AG04450 (cell line): Measurements from ENCODE around the gene CLCNKB. TPM values are rescaled to one million over a fixed set of nuclear protein-coding genes. Genes with fewer than 3 reads are reported as not detected.
"Not testable (repeated sequence)": the region's sequence is repeated elsewhere in the genome, so short reads cannot be mapped to it uniquely, and the experiment has no call there.

ENCODE experiments used
- CTCF ChIA-PET: fragments of 300-600, 350-600 bp; formaldehyde crosslinking; extraction: SDS; loops from one replicate; lab custom pipeline; 2022; ENCODE audit warnings: antibody characterized with exemption, inconsistent platforms; lab: Charles Lee
- POLR2A ChIA-PET: fragments of 350-600 bp; formaldehyde crosslinking; extraction: SDS; loops from one replicate; lab custom pipeline; 2021; ENCODE audit warnings: antibody characterized with exemption, inconsistent platforms; lab: Yijun Ruan, JAX
- DNase-seq: peaks from one replicate; pipeline ENCODE4 v3.0.0-alpha.2; 2011; ENCODE audit warnings: low read depth, low spot score
- H3K27ac ChIP-seq: one replicate; pipeline ENCODE4 v1.5.1; 2012; ENCODE audit warnings: low read depth, low read length, control low read depth
- H3K27me3 ChIP-seq: one replicate; pipeline ENCODE4 v1.6.0; 2012; ENCODE audit warnings: low read length; ENCODE audit not compliant: control insufficient read depth, insufficient read depth
- H3K4me3 ChIP-seq: 2 replicates; pipeline ENCODE4 v1.5.1; 2011; ENCODE audit warnings: mild to moderate bottlenecking, low read depth, low read length, control low read depth
- H3K9me3 ChIP-seq: 2 replicates; pipeline ENCODE4 v1.5.1; 2012; ENCODE audit warnings: low read length; ENCODE audit not compliant: control insufficient read depth, insufficient read depth
- CTCF ChIP-seq: IDR thresholded peaks from 2 replicates; pipeline ENCODE4 v1.5.1; 2011; ENCODE audit warnings: low read depth, low read length, control low read depth, inconsistent platforms
- polyA plus RNA-seq: library from polyadenylated mRNA; depleted of rRNA; stranded (reverse); fragments of >200 nt; gene quantifications from 2 replicates; pipeline ENCODE4 v1.2.3, GENCODE V29; 2011

CLCNKB gene
- polyA plus RNA-seq, 1 experiment = 0.21 TPM

- Histone ChIP-seq H3K27me3 (peaks cover 10% of the 10 kb centered on the region), H3K4me3 (no peak overlapping the region), H3K27ac (no peak overlapping the region), H3K9me3 (no peaks in the 10 kb centered on the region)
- ChIA-PET CTCF (interaction anchor here (0.6 to 1.3 kb wide), 4 partner anchors 9 to 47 kb away, joined by 3 to 5 read pairs (median 4); no protein-coding TSS in a partner anchor), POLR2A (no interaction called here)
- no peak for TF ChIP-seq CTCF
- DNase-seq = no peak
Observed at GRCh38 chr1:16053781-16054502, 10.4 kb downstream of the CLCNKB start.

DNA sequence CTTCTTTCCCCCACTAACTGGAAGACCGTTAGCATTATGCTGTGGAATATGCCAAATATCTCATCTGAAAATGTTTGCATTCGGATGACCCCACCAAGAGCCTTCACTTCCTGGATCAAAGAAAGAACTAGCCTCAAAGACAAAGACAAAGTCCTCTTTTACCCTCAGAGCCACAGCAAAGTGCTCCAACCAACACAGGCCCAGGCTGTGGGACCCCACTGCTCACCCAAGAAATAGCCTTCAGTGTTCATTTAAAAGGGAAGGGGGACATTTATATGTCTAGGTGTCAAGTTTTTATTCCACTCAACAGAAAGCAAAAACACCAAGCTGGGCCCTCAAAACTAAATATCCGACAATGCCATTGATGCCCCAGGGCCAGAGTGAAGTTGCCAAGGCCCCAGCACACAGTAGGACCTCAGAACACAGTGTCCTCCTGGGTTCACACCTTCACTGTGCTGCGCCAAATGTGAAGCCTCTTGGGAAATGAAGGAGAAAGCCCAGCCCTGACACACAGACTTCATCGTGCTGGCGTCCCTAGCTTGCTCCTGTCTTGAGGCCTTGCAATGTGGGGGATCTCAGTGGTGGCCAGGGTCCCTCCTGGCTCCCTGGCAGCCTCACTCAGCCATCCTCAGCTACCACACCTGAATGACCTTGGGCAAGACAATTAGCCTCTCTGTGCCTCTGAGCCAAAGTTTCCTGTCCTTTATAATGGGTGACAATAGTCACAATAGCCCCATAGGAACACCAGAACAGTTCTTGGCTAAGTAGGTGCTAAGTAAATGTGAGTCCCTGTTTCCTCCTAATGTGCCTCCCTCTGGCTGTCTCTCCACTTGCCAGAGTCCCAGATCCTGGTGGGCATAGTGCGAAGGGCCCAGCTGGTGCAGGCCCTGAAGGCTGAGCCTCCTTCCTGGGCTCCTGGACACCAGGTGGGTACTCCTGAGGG is 11.3 kb downstream of the CLCNKB start:
- Histone ChIP-seq H3K9me3 (no peaks in the 10 kb centered on the region), H3K27ac (no peak overlapping the region), H3K27me3 (peaks cover 10% of the 10 kb centered on the region), H3K4me3 (no peak overlapping the region)
- POLR2A ChIA-PET = no interaction called here
- CTCF ChIA-PET = interaction anchor here (0.5 to 1.7 kb wide), 13 partner anchors 8 to 263 kb away, joined by 3 to 14 read pairs (median 4); no protein-coding TSS in a partner anchor
- no peak for DNase-seq
- TF ChIP-seq CTCF = no peak

GRCh38 chr1:16055613-16056520 is 12.3 kb downstream of the CLCNKB start:
- peak; percentile 15 for DNase-seq
- peaks cover 10% of the 10 kb centered on the region for H3K27me3 ChIP-seq
- ChIA-PET POLR2A (no interaction called here), CTCF (interaction anchor here (0.5 to 1.7 kb wide), 18 partner anchors 8 to 344 kb away, joined by 3 to 14 read pairs (median 4); partner anchors contain the start of gene HSPB7)
- H3K27ac ChIP-seq = no peak overlapping the region
- TF ChIP-seq CTCF = peak; percentile 96
- no peaks in the 10 kb centered on the region for H3K9me3 ChIP-seq
- no peak overlapping the region for H3K4me3 ChIP-seq

DNA sequence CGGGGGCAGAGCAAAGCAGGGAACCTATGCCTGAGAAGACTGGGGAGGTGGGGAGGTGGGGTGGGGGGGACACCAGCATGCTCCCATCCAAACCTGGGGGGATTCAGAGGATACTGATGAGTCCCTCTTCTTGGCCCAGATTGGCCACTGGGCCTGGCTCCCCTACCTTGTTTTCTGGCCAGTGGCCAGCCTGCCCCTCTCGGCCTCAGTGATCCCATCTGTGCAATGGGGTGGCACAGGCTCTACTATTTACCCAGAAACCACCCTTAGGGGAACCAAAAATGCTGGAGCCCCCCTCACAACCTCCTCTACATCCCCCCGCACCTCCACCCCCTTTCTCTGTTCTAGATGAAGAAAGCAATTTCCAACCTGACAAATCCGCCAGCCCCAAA is 12.9 kb downstream of the CLCNKB start:
- ChIA-PET CTCF (interaction anchor here (0.5 to 1.7 kb wide), 12 partner anchors 10 to 344 kb away, joined by 3 to 14 read pairs (median 4); partner anchors contain the start of gene HSPB7), POLR2A (interaction anchor here (0.6 kb wide), 1 partner anchor 51 kb away, joined by 3 read pairs; no protein-coding TSS in a partner anchor)
- not testable (repeated sequence) for H3K4me3 ChIP-seq, H3K27ac ChIP-seq, H3K9me3 ChIP-seq, DNase-seq
- H3K27me3 ChIP-seq = peaks cover 10% of the 10 kb centered on the region

- not testable (repeated sequence) for H3K27me3 ChIP-seq, H3K4me3 ChIP-seq, H3K27ac ChIP-seq, H3K9me3 ChIP-seq, DNase-seq
- ChIA-PET CTCF (interaction anchor here (0.6 to 1.0 kb wide), 4 partner anchors 21 to 48 kb away, joined by 3 to 5 read pairs (median 3); no protein-coding TSS in a partner anchor), POLR2A (interaction anchor here (0.6 kb wide), 1 partner anchor 52 kb away, joined by 3 read pairs; no protein-coding TSS in a partner anchor)
Observed at GRCh38 chr1:16057314-16057915, 13.8 kb downstream of the CLCNKB start.

- DNase-seq, H3K27ac ChIP-seq, POLR2A ChIA-PET, CTCF ChIA-PET, H3K4me3 ChIP-seq, H3K9me3 ChIP-seq, H3K27me3 ChIP-seq: not testable (repeated sequence)
Observed at GRCh38 chr1:16058394-16059120, 15.0 kb downstream of the CLCNKB start.
